KMS-11 (cell line): ENCODE measurements around the gene RNF175.

ENCODE experiments used
- H2AFZ ChIP-seq: fragments of 200-600 bp; sonication (generic); 2 replicates; pipeline ENCODE4 v1.6.1; 2016; ENCODE audit warnings: antibody characterized with exemption, mixed run types, low read depth
- H3K27ac ChIP-seq: fragments of 200-600 bp; sonication (generic); 2 replicates; pipeline ENCODE4 v1.6.1; 2016; ENCODE audit warnings: mild to moderate bottlenecking, mixed run types
- H3K27me3 ChIP-seq: fragments of 200-600 bp; sonication (generic); 2 replicates; pipeline ENCODE4 v1.6.1; 2017; ENCODE audit warnings: mild to moderate bottlenecking, low read depth, mixed run types, moderate library complexity; ENCODE audit not compliant: insufficient read depth
- H3K36me3 ChIP-seq: fragments of 200-600 bp; sonication (generic); 2 replicates; pipeline ENCODE4 v1.6.1; 2017; ENCODE audit warnings: mild to moderate bottlenecking, mixed run types; ENCODE audit not compliant: insufficient read depth
- H3K4me1 ChIP-seq: fragments of 200-600 bp; sonication (generic); 2 replicates; pipeline ENCODE4 v1.6.1; 2016; ENCODE audit warnings: mild to moderate bottlenecking, low read depth, mixed run types; ENCODE audit not compliant: poor library complexity, severe bottlenecking
- H3K4me2 ChIP-seq: fragments of 200-600 bp; sonication (generic); 2 replicates; pipeline ENCODE4 v1.7.0; 2016; ENCODE audit warnings: mild to moderate bottlenecking, mixed run types
- H3K4me3 ChIP-seq: fragments of 200-600 bp; sonication (generic); IDR thresholded peaks from 2 replicates; pipeline ENCODE4 v1.6.1; 2017; ENCODE audit warnings: low read depth, low read length, mixed read lengths; ENCODE audit not compliant: insufficient read depth
- H3K79me2 ChIP-seq: fragments of 200-600 bp; sonication (generic); 2 replicates; pipeline ENCODE4 v1.6.1; 2016; ENCODE audit warnings: low read depth, mixed run types; ENCODE audit not compliant: insufficient read depth
- H3K9ac ChIP-seq: fragments of 200-600 bp; sonication (generic); 2 replicates; pipeline ENCODE4 v1.6.1; 2016; ENCODE audit warnings: mild to moderate bottlenecking, mixed run types
- H4K20me1 ChIP-seq: fragments of 200-600 bp; sonication (generic); 2 replicates; pipeline ENCODE4 v1.6.1; 2016; ENCODE audit warnings: mild to moderate bottlenecking, mixed run types; ENCODE audit not compliant: insufficient read depth
- TF ChIP-seq, protein P1 (sequence below): fragments of 200-600 bp; sonication (generic); conservative IDR thresholded peaks from 2 replicates; pipeline ENCODE4 v1.6.1; 2017; ENCODE audit warnings: low read depth, mild to moderate bottlenecking, antibody characterized with exemption, low read length, moderate library complexity, mixed read lengths

RNF175 gene

DNA sequence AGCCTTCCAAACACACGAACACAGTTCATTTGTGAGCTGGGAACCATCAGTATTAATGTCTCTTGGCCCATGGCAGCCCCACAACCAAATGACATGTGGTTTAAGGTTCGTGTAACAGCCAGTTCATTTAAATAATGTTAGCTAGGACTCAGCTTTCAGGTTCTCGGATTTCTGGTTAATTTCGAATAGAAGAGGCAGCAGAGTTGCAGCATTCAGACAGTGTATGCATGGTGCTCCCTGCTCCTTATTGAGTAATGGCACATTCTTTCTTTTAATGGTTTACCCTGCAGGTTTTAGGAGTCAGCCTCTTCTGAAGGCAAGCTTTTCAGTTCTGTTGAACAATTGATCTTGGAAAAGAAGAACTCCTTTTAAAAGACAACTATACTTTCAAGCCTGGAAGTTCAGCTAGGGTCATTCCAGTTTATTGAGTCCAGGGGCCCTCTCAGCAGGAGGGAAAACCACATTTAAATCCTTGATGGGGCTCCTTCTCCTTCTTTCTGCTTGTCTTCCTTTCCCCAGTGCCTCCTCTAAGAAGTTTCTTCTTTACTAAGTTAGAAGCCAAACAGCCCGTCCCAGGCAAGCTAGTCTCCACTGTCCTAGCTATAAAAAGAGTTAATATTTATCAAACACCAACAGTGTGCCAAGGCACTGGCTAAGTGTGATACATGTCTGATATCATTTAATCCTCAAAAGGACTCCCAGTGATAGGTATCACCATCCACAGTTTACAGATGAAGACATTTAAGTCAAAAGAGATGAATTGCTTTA lies 5.0 kb upstream of the RNF175 start:
- no peaks in the 10 kb centered on the region for H3K36me3 ChIP-seq
- no peak overlapping the region for H2AFZ ChIP-seq
- H3K9ac ChIP-seq = no peak overlapping the region
- TF ChIP-seq, protein P1, sequence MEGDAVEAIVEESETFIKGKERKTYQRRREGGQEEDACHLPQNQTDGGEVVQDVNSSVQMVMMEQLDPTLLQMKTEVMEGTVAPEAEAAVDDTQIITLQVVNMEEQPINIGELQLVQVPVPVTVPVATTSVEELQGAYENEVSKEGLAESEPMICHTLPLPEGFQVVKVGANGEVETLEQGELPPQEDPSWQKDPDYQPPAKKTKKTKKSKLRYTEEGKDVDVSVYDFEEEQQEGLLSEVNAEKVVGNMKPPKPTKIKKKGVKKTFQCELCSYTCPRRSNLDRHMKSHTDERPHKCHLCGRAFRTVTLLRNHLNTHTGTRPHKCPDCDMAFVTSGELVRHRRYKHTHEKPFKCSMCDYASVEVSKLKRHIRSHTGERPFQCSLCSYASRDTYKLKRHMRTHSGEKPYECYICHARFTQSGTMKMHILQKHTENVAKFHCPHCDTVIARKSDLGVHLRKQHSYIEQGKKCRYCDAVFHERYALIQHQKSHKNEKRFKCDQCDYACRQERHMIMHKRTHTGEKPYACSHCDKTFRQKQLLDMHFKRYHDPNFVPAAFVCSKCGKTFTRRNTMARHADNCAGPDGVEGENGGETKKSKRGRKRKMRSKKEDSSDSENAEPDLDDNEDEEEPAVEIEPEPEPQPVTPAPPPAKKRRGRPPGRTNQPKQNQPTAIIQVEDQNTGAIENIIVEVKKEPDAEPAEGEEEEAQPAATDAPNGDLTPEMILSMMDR = no peak
- H3K79me2 ChIP-seq = no peaks in the 10 kb centered on the region
- no peak overlapping the region for H3K27ac ChIP-seq
- no peak overlapping the region for H3K4me2 ChIP-seq
- no peaks in the 10 kb centered on the region for H3K4me1 ChIP-seq
- no peak overlapping the region for H3K4me3 ChIP-seq
- H4K20me1 ChIP-seq = no peaks in the 10 kb centered on the region
- no peaks in the 10 kb centered on the region for H3K27me3 ChIP-seq

DNA sequence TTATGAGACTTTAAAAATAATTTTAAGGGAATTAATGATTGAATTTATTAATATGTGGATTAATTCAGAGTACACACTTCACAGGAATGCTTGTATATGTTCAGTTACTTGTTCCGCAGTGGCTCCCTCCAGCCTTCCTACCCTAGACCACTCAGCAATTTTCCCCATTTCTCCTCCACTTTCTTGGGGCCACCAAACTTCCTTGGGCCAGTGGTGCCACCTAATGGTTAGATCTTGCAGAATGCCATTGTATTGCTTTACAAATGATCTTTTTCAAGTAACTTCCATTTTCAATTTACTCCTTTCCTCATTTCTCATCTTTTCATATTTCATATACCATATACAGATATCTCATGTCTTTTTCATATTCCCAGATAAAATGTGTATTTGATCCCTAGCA lies 3.6 kb upstream of the RNF175 start:
- Histone ChIP-seq H3K4me3 (no peak overlapping the region), H3K79me2 (no peaks in the 10 kb centered on the region), H3K27ac (no peak overlapping the region), H4K20me1 (no peaks in the 10 kb centered on the region), H3K9ac (no peak overlapping the region), H3K27me3 (no peaks in the 10 kb centered on the region), H3K4me2 (no peak overlapping the region), H3K36me3 (no peaks in the 10 kb centered on the region), H3K4me1 (no peaks in the 10 kb centered on the region), H2AFZ (no peak overlapping the region)
- TF ChIP-seq, protein P1 = peak; percentile 42

DNA sequence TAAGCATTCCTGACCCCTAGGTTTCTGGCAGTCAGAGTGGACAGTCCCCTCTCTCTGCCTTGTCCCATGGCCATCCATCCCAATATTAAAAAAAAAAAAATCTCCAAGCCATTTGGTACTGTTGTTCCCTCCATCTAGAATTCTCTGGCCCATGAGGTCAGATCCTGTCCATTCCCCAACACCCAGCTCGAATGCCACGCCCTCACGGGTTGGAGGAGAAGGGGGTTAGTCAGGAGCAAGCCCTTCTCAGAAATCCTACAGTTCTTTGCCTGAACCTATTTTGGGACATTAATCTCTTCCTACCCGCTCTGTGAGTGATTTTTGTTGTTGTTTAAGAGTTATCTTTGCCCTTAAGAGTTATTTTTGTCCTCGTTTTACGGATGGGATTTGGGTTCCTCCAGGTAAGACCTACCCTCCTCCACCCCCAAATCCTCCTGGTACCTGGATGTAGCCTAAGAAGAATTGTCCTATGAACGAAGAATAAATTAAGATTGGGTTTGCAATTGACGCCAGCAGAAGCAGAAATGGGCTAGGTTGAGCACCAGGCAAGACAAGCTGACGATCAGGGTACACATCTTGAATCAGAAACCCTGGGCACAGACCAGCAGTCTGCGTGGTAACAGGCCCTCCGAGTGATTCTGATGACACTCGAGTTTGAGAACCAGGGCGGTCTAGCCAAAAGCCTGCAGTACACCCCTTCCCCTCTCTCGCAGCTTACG lies 977 bp downstream of the RNF175 start:
- Histone ChIP-seq H3K4me3 (no peak overlapping the region), H3K36me3 (no peaks in the 10 kb centered on the region), H3K27me3 (no peaks in the 10 kb centered on the region), H3K4me1 (no peaks in the 10 kb centered on the region), H3K9ac (no peak overlapping the region), H3K79me2 (no peaks in the 10 kb centered on the region), H2AFZ (no peak overlapping the region), H4K20me1 (no peaks in the 10 kb centered on the region), H3K27ac (no peak overlapping the region), H3K4me2 (no peak overlapping the region)
- TF ChIP-seq, protein P1 = no peak

DNA sequence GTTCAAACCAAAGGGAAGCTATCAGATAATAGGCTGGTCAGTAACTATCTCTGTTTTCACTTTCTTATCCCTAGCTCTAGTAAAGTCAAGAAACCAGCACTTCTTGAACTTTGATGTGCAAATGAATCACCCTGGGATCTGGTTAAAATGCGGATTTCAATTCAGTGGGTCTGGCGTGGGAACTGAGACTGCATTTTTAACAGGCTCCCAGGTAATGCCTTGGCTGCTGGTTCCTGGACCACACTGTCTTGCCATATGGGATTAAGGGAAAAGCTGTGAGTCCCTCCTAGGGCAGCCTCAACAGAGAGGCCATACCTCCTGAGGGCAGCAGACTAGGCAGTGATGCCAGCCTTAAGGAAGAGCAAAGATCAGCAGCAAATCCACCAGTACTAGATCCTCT lies 1.7 kb downstream of the RNF175 start:
- H3K79me2 ChIP-seq = no peaks in the 10 kb centered on the region
- no peak overlapping the region for H3K9ac ChIP-seq
- H2AFZ ChIP-seq = no peak overlapping the region
- H3K4me2 ChIP-seq = no peak overlapping the region
- TF ChIP-seq, protein P1 = no peak
- H3K4me3 ChIP-seq = no peak overlapping the region
- no peaks in the 10 kb centered on the region for H3K36me3 ChIP-seq
- no peaks in the 10 kb centered on the region for H3K4me1 ChIP-seq
- no peaks in the 10 kb centered on the region for H3K27me3 ChIP-seq
- H4K20me1 ChIP-seq = no peaks in the 10 kb centered on the region
- no peak overlapping the region for H3K27ac ChIP-seq
